SK-N-MC (cell line): ENCODE data around the gene TMEM141.
"Not testable (repeated sequence)": the region's sequence is repeated elsewhere in the genome, so short reads cannot be mapped to it uniquely, and the experiment has no call there.

Source experiments
- EZH2 ChIP-seq: fragments of 200-600 bp; sonication (generic); IDR thresholded peaks from one replicate; pipeline ENCODE4 v1.6.1; 2017; ENCODE audit warnings: antibody characterized with exemption
- FOXP2 ChIP-seq: optimal IDR thresholded peaks from 2 replicates; pipeline ENCODE3; 2011; ENCODE audit warnings: mild to moderate bottlenecking, moderate library complexity; ENCODE audit not compliant: insufficient read depth; ENCODE audit errors: extremely low read length, control extremely low read depth
- POLR2AphosphoS5 ChIP-seq: IDR thresholded peaks from 2 replicates; pipeline ENCODE4 v1.6.1; 2012; ENCODE audit warnings: mild to moderate bottlenecking, low read depth, low read length, borderline replicate concordance

DNA sequence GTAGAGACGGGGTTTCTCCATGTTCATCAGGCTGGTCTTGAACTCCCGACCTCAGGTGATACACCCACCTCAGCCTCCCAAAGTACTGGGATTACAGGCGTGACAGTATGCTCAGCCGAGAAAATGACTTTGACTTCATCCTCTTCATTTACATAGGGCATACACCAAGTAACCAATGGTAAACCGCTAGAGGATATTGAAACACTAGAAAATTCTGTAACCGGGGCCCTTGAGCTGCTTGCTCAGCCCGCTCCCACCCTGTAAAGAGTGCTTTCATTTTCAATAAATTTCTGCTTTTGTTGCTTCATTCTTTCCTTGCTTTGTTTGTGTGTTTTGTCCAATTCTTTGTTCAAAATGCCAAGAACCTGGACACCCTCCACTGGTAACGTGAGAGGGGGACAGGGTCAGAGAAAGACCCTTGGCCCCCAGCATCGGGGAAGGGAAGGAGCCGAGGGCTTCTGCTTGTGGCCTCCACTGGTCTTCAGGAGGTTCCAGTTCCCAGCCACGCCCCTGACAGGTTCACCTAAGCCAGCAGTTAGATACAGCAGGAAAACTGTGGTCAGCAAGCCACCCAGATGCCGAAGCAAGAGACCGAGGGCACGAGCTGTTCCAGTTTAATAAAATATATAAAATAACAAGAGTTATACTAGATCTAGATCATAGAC, 25.3 kb upstream of the TMEM141 start:
- not testable (repeated sequence) for TF ChIP-seq EZH2, POLR2AphosphoS5, FOXP2
